Raji (cell line): ENCODE data around the gene MAP3K7CL.

Experiments
- POLR2A ChIP-seq: IDR thresholded peaks from 2 replicates; pipeline ENCODE4 v1.6.1; 2011; ENCODE audit warnings: low read depth, low read length, control low read depth; ENCODE audit not compliant: insufficient read depth

The MAP3K7CL gene

GRCh38 chr21:29151931-29152330, 21.5 kb downstream of the MAP3K7CL start:
- no peak for TF ChIP-seq POLR2A

DNA sequence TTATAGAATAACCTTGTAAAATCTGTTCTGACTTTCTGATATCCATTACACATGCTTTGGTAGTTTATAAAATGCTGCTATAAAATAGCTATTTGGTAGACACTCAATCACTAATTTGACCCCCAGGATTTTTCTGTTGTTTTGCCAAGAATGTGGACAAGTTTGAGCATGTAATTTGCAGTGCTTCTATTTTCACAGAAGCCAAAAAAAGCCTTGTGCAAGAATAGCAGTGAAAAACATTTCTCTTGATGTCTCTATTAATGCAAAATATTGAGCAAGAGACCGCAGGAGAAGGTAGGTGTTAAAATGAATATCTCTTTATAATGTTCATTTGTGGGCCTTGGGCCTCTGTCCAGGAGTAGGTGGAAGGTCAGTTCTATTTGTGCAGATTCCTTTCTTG, 22.5 kb downstream of the MAP3K7CL start:
- no peak for TF ChIP-seq POLR2A

GRCh38 chr21:29154270-29154669, 23.8 kb downstream of the MAP3K7CL start:
- no peak for TF ChIP-seq POLR2A

DNA sequence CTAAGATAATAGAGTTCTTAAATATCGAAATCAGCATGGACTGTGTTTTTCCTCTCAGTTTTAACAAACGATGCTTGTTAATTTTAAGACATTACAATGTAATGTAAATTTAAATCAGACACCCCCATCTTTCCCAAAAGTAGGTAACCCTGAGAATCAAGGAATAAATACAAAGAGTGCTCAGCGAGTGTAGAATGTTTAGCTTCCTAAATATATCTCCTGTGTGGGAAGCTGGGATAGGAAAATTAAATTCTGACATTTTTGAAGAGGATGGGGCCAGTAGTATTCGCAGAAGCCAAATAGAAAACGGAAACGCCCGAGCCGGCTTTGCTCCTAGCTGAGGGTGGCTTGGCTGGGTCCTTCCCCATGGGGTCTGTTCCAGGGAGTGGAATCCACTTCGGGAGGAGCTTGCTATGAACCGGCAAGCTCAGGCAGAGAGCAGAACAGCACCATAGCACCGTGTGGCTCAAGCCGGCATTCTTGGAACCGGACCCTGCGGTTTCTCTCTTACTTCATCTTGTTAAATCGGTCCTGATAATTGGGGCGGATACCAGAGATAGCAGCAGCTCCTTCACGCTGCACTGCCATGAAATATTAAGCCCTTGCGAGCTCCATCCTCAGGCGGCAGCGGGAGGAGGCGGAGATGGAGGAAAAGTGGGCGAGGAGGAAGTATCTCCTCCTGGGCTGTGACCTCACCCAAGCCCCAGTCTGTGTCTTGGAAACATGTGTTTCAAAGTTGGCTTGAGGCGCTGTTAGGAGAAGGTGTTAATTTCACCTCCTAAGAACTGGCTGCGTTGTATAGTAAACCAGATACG, 24.9 kb downstream of the MAP3K7CL start:
- no peak for TF ChIP-seq POLR2A

- no peak for TF ChIP-seq POLR2A
These were observed 25.5 kb downstream of the MAP3K7CL start for GRCh38 chr21:29155933-29156260.

DNA sequence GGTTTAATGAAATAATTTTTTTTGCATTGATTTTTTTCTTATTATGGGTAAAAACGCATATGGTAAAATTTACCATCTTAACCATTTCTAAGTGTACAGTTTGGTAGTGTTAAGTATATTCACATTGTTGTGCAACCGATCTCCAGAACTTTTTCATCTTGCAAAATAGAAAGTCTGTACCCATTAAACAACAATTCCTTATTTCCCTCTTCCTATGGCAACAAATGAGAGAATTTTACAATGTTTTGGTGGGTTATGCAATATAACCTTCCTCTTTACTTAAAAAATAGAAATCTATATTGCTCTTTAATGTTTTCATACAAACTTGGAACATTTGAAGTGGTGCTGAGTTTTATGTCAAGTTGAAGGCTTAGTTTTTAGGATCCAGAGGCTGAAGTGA, 26.6 kb downstream of the MAP3K7CL start:
- TF ChIP-seq POLR2A = no peak

- TF ChIP-seq POLR2A = no peak
These were observed 29.4 kb downstream of the MAP3K7CL start for GRCh38 chr21:29159842-29160241.

DNA sequence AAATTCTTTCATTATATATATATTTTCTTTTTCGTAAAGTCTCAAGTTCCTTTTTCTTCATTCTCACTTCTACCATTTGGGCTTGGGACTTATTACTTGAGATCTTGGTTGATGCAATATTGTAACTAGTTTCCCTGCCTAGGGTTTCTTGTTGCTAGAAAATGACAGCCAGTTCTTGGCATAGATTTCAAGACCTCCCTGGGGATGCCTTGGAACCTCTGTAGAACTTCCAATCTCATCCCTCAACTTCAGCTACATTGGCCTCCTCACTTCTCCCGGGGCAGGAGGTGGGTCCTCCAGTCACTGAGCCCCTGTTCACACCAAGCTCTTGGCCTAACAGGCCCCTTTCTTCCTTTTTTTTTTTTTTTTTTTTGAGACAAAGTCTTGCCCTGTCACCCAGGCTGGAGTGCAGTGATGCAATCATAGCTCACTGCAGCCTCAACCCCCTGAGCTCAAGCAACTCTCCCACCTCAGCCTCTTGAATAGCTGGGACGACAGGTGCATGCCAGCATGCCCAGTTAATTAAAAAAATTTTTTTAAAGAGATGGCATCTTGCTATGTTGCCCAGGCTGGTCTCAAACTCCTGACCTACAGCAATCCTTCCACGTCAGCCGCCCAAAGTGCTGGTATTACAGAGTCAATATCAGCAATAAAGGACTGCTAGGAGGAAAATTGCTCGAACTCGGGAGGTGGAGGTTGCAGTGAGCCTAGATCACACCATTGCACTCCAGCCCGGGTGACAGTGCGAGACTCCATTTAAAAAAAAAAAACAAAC, 33.1 kb downstream of the MAP3K7CL start:
- no peak for TF ChIP-seq POLR2A

GRCh38 chr21:29164323-29164942, 34.0 kb downstream of the MAP3K7CL start:
- TF ChIP-seq POLR2A = no peak

DNA sequence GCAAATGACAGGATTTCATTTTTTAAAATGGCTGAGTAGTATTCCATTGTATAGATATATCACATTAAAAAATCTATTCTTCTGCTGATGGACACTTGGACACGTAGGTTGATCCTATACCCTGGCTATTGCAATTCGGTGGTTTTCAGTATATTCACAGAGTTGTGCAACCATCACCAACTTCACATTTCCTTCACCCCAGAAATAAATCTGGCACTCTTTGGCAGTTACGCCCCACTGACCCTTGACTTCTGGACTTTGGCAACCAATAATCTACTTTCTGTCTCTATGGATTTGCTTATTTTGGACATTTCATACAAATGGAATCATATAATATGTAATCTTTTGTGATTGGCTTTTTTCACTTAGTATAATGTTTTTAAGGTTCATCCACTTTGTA, 35.9 kb downstream of the MAP3K7CL start:
- TF ChIP-seq POLR2A = no peak

DNA sequence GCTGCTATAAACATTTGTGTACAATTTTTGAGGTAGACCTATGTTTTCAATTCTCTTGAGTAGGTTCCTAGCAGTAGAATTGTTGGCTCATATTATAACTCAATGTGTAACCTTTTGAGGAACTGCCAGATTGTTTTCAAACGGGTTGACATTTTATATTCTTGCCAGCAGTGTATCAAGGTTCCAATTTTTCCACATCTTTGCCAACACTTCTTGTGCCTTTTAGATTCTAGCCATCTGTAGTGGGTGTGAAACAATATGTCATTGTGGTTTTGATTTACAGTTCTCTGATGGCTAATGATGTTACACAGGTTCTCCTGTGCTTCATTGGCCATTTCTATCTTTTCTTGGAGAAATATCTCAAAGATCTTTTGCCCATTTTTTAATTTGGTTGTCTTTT, 36.4 kb downstream of the MAP3K7CL start:
- no peak for TF ChIP-seq POLR2A

DNA sequence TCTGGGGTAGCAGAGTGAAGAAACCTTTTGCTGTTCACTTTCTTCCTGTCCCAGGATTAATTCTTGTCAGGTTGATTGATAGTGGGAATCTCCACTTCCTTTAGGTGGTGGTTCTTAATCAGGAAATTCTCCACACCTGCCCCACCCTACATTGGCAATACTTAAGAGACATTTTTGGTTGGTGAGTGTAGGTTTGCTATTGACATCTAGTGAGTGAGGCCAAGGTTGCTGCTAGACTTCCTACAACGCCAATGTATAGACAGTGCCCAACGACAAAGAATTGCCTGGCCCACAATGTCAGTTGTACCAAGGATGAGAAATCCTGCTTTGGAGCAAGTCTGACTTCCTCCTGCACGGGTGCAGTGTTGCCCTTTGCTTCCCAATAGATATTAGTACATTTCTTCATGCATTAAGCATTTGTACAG, 38.5 kb downstream of the MAP3K7CL start:
- TF ChIP-seq POLR2A = no peak

DNA sequence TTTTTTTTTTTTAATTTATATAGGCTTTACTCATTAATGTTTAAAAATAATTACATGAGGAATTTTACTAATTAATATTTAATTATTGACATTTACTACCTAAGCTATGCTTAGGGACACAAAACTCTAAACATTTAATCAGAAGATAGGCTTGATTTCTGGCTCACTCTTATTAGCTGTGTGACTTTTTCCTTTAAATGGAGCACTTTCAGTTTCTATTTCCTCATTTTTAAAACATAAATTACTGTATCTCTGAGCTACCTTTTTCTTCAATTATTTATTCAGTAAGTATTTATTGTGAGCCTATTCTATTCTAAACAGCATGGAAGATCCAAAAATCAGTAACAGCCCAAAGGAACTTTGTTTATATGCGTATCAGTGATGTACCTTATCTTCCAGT, 40.5 kb downstream of the MAP3K7CL start:
- no peak for TF ChIP-seq POLR2A

GRCh38 chr21:29172282-29172681, 41.8 kb downstream of the MAP3K7CL start:
- no peak for TF ChIP-seq POLR2A

GRCh38 chr21:29174607-29175013, 44.2 kb downstream of the MAP3K7CL start:
- no peak for TF ChIP-seq POLR2A
